HG03135 (cell line): Measurements from ENCODE around the gene SMIM10L2A.
A peak's percentile ranks its signal among the peaks of the same experiment; 100 is the strongest.
"Not testable (repeated sequence)": the region's sequence is repeated elsewhere in the genome, so short reads cannot be mapped to it uniquely, and the experiment has no call there.

Experiments
- ATAC-seq: cut with Tn5 transposase; IDR thresholded peaks from one replicate; pipeline ENCODE4 v1.9.1; 2021; ENCODE audit warnings: mild to moderate bottlenecking, moderate library complexity; ENCODE audit not compliant: unreplicated experiment

SMIM10L2A gene

DNA sequence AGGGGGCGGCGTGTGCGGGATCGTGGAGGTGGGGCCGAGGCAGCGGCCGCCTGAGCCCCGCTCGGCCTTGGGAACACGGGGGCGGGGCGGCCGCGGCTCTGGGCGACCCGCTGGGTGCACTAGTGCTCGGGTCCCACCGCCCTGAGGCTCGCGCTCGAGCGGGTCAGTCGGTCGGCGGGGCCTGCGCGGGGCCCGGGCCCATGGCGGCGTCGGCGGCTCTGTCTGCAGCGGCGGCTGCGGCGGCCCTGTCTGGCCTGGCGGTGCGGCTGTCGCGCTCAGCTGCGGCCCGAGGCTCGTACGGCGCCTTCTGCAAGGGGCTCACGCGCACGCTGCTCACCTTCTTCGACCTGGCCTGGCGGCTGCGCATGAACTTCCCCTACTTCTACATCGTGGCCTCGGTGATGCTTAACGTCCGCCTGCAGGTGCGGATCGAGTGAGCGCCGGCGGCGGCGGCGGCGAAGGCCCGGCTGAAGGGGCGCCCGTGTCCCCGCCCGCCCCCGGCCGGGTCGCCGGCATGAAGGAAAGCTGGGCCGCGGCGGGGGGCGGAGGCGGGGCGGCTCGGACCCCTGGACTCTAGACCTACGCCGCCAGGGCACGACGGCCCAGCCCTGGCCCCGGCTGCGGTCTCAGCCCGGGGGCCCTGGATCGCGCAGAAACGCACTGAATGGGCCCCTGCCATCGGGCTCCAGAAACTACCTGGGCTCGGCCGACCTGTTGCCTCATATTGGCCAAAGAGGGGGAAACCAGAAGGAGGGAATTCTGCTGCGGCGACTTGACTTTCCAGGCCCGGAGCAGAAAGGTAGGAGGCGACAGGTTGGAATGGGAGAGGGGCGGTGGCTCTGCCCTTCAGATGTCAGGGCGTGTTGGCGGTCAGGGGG is at the start of gene SMIM10L2A:
SMIM10L2A (plus strand) TSS at position 13 of the 878 bp plus-strand sequence; CDS start at position 201, 188 bp downstream.
- peak; percentile 52 for ATAC-seq

DNA sequence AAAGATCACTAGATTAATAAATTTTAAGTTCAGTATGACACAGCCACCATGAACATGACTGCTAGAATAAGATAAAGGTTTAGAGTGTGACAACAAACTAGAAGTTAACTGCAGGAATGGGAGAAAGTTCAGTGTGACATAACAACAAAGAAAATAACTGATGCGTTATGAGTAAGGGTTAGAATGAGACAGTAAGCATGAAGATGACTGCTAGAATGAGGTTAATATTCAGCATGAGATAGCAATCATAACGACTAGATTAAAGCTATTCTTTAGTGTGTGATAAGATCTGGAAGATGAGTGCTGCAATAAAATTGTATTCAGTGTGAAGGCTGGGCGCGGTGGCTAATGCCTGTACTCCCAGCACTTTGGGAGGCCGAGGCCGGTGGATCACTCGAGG is 48.4 kb upstream of the SMIM10L2A start:
- no peak for ATAC-seq

DNA sequence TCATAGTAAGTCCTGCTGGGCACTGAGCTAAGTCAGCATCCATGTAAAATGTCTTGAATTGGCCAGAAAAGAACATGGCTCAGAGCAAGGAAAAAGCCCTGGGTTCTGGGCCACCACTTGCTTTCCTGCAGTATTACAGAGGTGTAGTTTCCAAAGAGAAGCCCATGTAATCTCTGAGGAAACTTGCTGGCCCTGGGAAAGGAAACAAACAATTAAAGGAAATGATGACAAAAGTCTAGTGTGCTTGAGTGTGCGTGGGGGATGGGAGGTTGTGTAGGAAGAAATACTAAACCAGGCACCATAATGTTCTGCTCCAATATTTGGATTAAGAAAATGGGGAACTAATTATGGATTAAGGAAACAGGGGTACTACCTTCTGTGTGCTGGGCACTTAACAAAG is 39.5 kb upstream of the SMIM10L2A start:
- ATAC-seq = no peak

DNA sequence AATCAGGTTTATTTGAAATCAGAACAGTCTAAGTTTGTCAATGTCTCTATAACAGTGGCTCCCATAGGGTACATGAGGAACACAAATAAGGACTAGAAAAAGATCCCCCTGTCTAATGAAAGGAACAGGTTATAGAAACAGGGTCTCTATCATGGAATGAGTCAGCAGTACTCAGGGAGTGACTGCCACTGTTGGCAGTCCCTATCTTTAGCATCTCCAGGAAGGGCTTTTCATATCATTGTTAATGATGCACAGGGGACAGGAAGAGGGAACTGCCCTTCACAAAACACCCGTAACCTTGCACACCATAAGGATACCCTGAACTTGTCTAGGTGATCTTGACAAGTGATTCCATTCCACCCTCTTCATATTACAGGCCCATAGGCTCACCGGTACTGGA is 38.5 kb upstream of the SMIM10L2A start:
- no peak for ATAC-seq

DNA sequence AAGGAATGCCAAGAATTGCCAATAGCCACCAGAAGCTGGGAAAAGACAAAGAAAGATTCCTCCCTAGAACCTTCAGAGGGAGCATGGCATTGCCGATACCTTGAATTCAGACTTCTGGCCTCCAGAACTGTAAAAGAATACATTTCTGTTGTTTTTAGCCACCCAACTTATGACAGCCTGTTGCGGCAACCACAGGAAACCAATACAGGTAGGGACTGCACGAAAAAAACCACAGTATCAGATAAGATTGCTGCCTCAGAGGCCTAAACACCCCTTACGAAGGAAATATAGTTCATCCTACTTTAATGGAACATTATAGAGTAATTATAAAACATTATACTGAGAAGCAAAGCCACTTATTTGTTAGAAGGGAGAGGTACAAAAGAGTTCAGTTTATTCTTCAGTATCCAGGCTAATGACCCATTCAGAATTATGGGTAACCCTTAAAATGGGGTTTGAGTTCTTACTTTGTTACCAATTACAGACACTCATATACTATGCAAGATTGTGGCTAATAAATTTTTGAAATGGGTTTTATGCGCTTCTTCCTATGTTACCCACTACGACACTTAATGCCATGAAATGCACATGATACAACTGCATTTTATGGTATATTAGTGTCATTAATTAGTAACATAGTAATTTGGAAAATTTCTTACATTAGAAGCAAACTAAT is 37.4 kb upstream of the SMIM10L2A start:
- ATAC-seq = no peak

DNA sequence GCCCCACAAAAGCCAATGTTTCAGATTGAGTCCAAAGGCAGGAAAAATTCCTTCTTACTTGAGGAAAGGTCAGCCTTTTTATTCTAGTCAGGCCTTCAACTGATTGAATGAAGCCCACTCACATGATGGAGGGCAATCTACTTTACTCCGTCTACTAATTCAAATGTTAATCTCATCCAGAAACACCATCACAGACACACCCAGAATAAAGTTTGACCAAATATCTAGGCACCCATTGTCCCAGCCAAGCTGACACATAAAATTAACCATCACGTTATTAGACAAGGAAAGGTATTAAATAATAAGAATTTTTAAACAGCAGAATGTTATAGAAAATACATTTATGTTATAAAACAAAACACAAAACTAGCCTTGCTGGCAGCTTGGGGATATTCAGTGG is 32.9 kb upstream of the SMIM10L2A start:
- no peak for ATAC-seq

DNA sequence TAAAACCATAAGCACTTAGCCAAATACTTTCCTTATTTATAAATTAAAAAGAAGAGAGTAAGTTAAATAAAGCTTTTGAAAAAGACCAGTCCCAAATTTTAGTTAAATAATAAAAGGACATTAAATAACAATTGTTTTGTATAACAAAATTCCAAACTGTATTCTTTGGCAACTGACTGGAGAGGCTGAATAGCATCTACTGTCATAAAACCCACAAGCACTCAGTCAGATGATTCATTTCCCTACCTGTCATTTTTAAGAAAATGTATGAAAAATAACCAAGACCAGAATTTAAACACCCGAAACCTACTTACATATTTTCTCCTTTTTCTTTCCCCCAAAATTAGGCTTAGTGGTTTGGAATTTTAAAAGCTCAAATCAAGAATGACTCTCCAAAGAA is 32.5 kb upstream of the SMIM10L2A start:
- ATAC-seq = no peak

DNA sequence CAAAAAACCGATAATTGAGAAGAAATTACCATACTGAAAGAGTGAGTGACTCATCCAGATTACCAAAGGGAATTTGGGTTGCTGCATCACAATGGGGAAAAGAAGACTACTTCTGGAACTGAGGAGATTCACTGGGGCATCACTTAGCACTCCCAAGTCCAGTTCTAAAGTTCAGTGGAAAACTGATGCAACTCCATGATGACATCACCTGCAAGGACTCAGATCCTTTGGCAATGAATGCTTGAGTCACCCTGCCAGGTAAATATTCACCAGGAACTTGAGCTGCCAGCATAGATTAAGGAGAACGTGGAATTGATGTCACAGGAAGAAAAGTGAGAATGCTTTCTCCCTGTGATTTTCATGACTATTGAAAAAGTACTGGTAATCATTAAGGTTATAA is 32.0 kb upstream of the SMIM10L2A start:
- ATAC-seq = no peak

DNA sequence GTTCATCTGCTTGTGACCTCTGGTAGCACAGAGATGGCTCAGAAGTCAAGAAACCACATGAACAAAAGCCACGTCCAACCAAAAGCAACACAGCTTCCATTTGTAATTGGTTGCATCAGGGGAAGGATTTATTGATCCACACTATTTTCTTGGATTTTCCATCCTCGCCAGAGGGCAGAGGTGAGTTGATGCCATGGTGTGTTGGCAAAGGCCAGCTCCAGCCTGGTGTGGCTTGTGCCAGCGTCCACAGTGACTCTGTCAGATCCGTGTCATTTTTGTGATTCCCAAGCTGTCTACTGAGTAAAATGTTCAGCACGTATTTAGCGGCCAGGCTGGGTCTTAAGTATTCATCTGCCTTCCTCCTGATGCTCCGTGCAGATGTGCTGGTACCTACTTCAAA is 30.0 kb upstream of the SMIM10L2A start:
- no peak for ATAC-seq

DNA sequence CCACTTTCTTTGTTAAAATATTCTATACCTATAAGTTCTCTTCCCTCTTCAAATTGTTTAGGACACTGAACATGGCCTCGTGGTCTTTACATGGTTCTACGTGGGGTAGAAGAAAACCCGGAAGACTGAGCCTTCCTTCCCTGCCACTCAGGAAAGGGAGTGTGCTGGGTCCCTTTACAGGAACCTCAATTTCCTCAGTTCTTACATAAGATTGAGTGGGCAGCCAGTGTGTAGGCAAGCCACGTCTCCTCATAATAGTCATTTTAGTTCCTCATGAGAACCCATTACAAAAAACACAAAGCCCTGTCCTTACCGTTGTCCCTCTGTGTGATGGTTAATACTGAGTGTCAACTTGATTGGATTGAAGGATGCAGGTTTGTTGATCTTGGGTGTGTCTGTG is 28.7 kb upstream of the SMIM10L2A start:
- ATAC-seq = no peak

DNA sequence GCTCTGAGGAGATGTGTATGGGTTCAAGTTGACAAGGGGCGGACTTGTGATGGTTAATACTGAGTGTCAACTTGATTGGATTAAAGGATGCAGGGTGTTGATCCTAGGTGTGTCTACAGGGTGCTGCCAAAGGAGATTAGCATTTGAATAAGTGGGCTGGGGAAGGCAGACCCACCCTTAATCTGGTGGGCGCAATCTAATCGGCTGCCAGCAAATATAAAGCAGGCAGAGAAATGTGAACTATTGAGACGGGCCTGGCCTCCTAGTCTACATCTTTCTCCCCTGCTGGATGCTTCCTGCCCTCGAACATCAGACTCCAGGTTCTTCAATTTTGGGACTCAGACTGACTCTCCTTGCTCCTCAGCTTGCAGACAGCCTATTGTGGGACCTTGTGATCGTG is 26.7 kb upstream of the SMIM10L2A start:
- no peak for ATAC-seq

DNA sequence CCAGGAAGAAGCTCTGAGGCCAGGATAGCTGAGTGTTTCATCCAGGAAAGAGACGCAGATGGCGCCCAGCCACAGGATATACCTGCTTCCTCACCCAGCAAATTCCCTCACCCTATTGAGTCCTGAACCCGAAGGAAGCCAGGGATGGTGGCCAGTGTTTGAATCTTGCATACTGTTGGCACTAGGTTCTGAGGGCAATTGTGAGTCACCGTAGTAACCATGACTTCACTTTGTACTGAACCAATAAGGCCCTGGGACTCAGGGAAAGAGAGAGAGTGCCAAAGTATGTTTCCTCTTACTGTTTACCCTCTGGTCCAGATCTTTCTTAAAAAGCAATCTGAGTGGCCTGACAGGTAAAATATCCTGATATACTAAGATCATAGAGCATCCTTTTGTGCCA is 25.6 kb upstream of the SMIM10L2A start:
- ATAC-seq = no peak

DNA sequence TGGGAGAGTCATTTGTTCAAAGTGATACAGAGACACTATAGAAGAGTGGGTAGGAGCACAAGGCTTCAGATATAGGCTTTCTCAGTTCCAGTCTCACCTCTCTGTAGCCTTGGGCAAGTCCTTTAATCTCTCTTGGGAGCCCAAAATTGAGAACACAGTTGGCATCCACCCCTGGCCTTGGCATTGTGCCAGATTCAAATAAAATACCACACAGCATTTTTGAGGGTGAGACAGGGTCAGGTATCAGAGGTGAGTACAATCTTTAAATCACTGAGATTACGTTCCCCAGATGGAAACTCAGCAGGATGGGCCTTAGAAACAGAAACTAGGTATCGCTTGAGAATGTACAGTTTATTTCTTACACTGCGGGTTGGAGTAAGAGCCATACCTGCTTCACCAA is 25.2 kb upstream of the SMIM10L2A start:
- no peak for ATAC-seq

DNA sequence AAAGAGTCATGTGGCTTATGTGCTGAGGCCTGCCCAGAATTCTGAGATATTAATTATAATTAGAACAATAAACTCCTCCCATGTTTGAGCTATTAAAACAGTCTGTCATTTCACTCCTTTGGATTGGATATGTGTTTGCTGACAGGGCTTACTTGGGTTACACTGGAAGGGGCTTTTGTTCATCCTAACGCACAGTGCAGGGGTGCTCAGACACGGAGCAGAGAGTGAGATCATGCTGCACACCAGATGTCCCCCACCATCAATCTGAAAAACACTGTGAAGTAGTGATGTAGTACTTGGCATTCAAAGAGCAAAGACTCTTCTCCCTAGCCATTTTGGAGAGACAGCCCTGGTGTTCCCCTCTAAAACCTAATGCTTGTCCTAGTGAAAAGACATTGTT is 24.1 kb upstream of the SMIM10L2A start:
- ATAC-seq = no peak

DNA sequence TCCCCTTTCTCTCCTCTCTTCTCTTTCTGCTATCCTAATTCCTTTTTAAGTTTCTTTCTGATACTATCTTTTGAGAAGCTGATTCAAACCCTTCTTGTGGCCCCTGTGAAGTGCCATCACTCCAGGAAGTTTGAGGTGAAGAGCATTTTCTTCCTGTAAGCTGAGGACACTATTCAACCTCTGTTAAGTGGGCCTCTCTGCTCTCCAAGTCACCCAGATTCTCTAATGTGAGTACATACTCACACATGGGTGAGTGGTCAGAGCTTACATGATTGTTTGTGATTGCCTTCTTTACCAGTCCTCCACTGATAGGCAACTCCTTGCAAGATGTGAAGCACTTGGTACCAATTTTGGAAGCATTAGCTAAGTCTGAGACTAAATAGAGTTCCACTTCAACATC is 18.4 kb upstream of the SMIM10L2A start:
- no peak for ATAC-seq

DNA sequence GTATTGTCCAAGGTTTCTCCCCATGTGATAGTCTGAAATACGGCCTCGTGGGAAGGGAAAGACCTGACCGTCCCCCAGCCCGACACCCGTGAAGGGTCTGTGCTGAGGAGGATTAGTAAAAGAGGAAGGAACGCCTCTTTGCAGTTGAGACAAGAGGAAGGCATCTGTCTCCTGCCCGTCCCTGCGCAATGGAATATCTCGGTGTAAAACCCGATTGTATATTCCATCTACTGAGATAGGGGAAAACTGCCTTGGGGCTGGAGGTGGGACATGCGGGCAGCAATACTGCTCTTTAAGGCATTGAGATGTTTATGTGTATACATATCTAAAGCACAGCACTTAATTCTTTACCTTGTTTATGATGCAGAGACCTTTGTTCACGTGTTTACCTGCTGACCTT is 15.3 kb upstream of the SMIM10L2A start:
- not testable (repeated sequence) for ATAC-seq

DNA sequence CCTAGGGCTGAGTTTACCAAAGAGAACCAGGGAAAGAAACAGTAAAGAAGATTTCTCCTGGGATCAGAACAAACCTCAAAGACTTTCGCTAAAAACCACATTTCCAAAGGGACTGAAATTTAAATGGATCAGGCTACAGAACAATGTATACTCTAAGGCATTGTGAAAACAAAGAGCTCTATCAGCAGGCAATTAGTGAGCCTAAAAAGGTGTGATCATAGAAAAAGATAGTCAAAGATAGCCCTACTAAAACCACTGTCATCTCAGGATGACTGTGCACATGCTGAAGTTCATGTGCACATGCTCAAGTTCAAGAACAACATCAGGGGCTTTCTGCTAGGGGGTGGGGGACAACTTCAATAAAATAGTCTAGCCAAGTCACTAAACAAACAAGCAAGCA is 12.9 kb upstream of the SMIM10L2A start:
- no peak for ATAC-seq

DNA sequence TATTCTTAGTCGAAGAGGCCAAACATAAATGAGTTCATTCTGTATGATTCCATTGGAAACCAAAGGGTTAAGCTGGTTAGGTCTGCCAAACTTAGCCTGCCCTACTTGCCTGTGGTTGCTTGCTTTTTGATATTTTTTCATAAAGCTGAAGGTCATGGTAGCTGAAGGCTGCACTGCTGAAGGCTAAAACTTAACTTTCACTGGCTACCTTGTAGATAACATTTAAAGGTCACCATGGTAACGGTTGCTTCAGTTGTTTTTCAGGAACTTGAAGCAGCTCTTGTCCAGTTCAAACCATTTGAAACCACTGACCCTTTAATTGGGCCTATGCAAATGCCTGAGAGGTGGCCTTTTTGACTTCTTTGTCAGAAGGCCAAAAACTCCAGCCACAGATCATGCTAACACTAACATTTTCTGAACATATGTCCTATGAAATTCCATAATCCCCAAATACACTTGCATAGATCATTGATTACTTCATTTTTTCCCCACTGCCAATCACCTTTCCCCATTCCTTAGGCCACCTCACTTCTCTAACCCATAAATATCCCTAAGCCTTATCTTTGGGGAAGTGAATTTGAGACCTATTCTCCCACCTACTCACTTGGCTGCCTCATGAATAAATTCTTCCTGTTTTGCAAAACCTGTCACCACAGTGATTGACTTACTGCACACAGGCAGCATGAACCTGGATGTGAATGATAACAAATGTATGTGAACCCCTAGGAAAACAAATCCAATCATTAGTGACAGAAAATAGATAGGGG is 10.7 kb upstream of the SMIM10L2A start:
- ATAC-seq = no peak

DNA sequence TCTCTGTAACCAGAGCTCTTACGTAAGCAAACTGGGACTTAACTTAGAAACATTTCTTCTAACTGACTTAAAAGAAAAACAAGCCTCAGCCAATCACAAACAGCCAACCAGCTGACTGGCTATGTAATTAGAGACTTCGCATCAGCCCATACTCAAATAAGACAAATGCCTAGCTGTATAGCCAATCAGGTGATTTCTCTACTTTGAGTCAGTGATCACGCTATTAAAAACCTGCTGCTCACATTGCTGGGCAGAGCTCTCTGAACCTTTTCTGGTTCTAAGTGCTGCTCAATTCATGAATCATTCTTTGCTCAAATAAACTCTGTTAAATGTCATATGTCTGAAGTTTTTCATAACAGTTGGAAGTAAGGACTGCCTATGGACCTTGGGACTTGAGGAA is 9.9 kb upstream of the SMIM10L2A start:
- no peak for ATAC-seq

DNA sequence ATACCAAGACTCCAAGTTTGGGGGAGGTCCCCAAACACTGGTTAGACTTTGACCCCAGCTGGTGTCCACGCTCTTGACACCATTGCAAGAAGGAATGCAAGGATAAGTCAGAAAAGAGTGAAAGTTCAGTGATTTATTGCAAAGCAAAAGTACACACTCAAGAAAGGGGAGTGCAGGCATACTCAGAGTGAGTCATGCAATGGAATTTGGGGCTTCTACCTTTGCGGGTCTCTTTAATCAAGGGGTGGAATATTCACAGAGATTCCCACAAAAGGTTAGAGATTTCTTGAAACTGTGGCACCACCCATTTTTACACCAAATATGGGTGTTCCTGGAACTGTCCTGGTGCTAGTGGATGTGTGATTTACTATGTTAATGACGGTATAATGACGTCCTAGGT is 5.2 kb upstream of the SMIM10L2A start:
- no peak for ATAC-seq

DNA sequence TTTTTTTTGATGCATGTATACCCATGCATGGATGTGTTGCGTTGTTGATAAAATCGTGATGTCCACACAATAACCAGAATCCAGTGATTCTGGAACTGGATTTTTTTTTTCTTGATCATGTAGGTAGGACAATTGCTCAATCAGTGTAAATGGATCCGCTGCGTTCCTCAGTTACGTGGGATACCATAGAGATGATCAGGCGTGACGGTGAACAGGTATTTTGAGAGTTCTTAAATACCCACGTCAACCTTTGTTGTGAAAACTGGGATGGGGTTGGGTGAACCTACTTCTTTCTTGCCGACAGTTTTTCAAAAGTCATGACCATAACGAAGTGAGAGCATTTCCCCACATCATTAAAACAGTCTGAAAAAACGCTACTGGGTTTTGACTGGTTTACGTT is 913 bp upstream of the SMIM10L2A start:
- ATAC-seq = no peak

DNA sequence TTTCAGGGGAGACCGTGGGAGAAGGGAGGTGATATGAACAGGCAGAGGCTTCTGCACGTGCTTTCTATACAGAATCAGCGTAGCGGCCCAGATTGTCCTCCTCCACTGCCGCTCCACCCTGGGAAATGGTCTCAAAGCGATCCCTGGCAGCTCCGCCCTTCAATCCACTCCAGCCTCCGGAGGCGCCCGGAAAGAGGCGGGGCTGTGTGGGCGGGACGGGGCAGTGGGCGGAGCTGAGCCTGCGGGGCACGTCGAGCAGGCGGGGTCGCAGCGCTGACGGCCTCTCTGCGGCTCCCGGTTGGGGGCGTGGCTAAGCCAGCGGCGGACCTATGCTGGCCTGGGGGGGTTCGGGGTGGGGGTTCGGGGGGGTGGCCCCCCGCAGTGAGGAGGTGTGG is 210 bp upstream of the SMIM10L2A start:
- peak; percentile 84 for ATAC-seq
